HG03045 (cell line): ENCODE results near the gene NCAN.

ENCODE experiments used
- ATAC-seq: cut with Tn5 transposase; IDR thresholded peaks from one replicate; pipeline ENCODE4 v1.9.1; 2021; ENCODE audit warnings: mild to moderate bottlenecking, moderate library complexity; ENCODE audit not compliant: unreplicated experiment

The NCAN gene

GRCh38 chr19:19258589-19259338, 47.0 kb downstream of the NCAN start:
- ATAC-seq, result no peak

- no peak for ATAC-seq
Observed at GRCh38 chr19:19259741-19260140, 48.0 kb downstream of the NCAN start.

GRCh38 chr19:19260417-19261214, 48.9 kb downstream of the NCAN start:
- no peak for ATAC-seq

- ATAC-seq, result no peak
Observed at GRCh38 chr19:19261350-19262189, 49.8 kb downstream of the NCAN start.

GRCh38 chr19:19262190-19263057, 50.7 kb downstream of the NCAN start:
- ATAC-seq, result no peak

- no peak for ATAC-seq
Observed at GRCh38 chr19:19263886-19264487, 52.2 kb downstream of the NCAN start.

- no peak for ATAC-seq
Observed at GRCh38 chr19:19267305-19267704, 55.5 kb downstream of the NCAN start.

- no peak for ATAC-seq
Observed at GRCh38 chr19:19268453-19269385, 57.0 kb downstream of the NCAN start.

- no peak for ATAC-seq
Observed at GRCh38 chr19:19269952-19270694, 58.4 kb downstream of the NCAN start.

- no peak for ATAC-seq
Observed at GRCh38 chr19:19270749-19271571, 59.2 kb downstream of the NCAN start.

- ATAC-seq, result no peak
Observed at GRCh38 chr19:19271828-19272599, 60.3 kb downstream of the NCAN start.

- ATAC-seq, result no peak
Observed at GRCh38 chr19:19274146-19274545, 62.4 kb downstream of the NCAN start.

- no peak for ATAC-seq
Observed at GRCh38 chr19:19274716-19275565, 63.2 kb downstream of the NCAN start.

- no peak for ATAC-seq
Observed at GRCh38 chr19:19276386-19276785, 64.6 kb downstream of the NCAN start.

GRCh38 chr19:19276851-19277250, 65.1 kb downstream of the NCAN start:
- no peak for ATAC-seq

- no peak for ATAC-seq
Observed at GRCh38 chr19:19278315-19278714, 66.6 kb downstream of the NCAN start.
